Measurements from ENCODE around the gene CLPTM1L.
"Not testable (repeated sequence)": the region's sequence is repeated elsewhere in the genome, so short reads cannot be mapped to it uniquely, and the experiment has no call there.

CLPTM1L gene

DNA sequence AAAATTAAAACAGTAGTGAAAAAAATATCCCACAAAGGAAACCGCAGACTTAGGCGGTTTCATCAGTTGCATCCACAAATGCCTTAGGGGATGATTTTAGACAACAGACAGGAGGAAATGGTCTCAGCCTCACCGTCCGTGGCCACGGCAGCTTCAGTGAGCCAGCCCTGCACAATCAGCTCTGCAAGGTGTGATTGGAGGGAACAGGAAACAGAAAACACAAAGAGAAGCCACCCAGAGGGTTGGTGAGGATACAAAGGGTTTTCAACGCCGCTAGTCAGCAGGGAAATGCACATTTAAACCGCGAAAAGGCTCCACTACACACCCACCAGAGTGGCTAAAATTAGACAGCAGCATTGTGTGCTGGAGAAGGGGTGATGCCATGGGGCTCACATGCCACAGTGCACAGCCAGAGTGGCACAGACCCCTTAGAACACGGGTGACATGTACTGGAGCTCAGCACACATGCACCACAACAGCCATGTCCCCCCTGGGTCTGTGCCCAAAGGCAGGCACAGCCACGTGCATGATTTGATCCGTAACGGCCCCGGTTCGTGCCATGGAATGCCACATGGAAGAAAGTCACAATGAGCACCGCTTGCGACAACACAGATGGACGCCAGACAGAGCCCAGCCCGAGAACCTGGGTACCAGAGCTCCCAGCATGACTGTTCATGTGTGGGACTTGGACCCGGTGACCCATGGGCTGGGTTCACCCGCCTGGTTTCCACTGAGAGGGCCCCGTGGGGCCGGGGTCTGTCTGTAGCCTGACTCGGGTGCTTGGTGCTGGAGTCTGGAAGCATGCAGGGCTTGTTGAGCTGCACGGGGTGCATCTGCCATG is 31.7 kb downstream of the CLPTM1L start:
- DNase-seq, result no peak

DNA sequence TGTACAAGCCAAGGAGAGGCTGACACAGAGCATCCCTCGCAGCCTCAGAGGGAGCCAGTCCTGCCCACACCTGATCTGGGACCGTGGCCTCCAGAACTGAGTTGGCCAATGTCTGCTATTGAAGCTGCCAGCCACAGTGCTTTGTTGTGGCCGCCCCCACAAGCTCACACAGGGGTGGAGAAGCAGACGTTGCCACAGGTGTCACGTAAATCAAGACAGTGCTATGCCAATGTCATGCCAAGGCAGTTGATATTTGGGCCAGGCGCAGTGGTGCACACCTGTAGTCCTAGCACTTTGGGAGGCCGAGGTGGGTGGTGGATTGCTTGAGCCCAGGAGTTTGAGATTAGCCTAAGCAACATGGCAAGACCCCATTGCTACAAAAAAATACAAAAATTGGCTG is 32.7 kb downstream of the CLPTM1L start:
- DNase-seq, result no peak

DNA sequence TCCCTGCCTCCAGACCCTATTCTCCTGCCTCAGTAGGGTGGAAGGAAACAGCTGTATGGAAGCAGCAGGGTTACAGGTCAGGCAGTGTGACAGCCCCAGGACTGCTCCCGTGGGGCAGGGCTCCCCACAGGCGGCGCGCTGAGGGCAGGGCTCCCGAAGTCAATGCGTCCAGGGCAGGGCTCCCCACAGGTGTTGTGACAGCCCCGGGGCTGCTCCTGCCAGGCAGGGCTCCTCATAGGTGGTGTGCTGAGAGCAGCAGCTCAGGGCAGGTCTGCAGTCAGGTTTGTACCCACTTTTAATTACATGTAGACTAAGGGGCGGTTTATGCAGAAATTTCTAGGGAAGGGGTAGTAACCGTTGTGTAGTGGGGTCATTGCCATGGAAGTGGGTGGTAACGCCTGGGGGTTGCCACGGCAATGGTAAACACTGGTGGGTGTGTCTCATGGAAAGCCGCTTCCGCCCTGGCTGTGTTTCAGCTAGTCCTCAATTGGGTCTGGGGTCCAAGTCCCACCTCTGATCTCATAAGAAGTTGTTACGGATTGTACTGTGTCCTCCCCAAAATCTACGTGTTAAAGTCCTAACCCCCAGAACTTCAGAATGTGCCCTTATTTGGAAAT is 33.4 kb downstream of the CLPTM1L start:
- DNase-seq, result no peak

- DNase-seq, result no peak
Observed at GRCh38 chr5:1310118-1310517, 34.8 kb downstream of the CLPTM1L start.

- DNase-seq, result no peak
Observed at GRCh38 chr5:1304033-1304432, 40.9 kb downstream of the CLPTM1L start.

GRCh38 chr5:1302258-1302657 is 42.6 kb downstream of the CLPTM1L start:
- DNase-seq, result no peak

- no peak for DNase-seq
Observed at GRCh38 chr5:1300581-1301083, 44.3 kb downstream of the CLPTM1L start.

GRCh38 chr5:1299961-1300360 is 44.9 kb downstream of the CLPTM1L start:
- no peak for DNase-seq

GRCh38 chr5:1299511-1299850 is 45.4 kb downstream of the CLPTM1L start:
- DNase-seq, result no peak

- DNase-seq, result no peak
Observed at GRCh38 chr5:1298723-1299510, 46.0 kb downstream of the CLPTM1L start.

DNA sequence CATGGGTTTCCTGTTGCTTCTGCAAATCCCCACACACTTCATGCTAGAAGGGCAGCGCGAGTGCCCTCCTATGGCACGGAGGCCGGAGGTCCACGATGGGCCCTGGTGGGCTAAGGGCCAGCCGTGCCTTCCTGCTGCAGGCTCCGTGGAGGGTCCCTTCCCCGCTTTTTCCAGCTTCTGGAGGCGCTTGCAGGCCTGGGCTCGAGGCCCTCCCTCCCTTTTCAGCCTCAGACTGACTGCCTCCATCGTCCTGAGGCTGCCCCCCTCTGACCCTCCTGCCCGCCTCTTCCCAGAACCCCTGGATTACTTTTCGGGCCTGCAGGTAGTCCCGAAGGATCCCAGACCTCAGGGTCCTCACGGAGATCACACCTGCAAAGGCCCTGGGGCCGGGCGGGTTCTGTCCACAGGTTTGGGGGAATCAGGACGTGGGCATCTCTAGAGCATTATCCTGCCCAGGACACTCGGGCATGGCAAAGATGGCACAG is 46.8 kb downstream of the CLPTM1L start:
- DNase-seq, result no peak

GRCh38 chr5:1297243-1297642 is 47.7 kb downstream of the CLPTM1L start:
- DNase-seq, result no peak

DNA sequence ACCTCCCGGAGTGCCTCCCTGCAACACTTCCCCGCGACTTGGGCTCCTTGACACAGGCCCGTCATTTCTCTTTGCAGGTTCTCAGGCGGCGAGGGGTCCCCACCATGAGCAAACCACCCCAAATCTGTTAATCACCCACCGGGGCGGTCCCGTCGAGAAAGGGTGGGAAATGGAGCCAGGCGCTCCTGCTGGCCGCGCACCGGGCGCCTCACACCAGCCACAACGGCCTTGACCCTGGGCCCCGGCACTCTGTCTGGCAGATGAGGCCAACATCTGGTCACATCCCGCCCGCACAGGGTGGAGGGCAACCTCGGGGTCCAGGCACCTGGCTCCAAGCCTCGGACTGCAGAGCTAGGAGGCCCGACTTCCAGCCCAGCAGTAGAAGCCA is 49.3 kb downstream of the CLPTM1L start:
- no peak for DNase-seq

DNA sequence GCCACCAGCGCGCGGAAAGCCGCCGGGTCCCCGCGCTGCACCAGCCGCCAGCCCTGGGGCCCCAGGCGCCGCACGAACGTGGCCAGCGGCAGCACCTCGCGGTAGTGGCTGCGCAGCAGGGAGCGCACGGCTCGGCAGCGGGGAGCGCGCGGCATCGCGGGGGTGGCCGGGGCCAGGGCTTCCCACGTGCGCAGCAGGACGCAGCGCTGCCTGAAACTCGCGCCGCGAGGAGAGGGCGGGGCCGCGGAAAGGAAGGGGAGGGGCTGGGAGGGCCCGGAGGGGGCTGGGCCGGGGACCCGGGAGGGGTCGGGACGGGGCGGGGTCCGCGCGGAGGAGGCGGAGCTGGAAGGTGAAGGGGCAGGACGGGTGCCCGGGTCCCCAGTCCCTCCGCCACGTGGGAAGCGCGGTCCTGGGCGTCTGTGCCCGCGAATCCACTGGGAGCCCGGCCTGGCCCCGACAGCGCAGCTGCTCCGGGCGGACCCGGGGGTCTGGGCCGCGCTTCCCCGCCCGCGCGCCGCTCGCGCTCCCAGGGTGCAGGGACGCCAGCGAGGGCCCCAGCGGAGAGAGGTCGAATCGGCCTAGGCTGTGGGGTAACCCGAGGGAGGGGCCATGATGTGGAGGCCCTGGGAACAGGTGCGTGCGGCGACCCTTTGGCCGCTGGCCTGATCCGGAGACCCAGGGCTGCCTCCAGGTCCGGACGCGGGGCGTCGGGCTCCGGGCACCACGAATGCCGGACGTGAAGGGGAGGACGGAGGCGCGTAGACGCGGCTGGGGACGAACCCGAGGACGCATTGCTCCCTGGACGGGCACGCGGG is 49.9 kb downstream of the CLPTM1L start, which contains the start of gene TERT:
Gene TERT (minus strand): TSS at position 234 of the 815 bp plus-strand sequence. CDS start 79 bp downstream, at position 155.
- DNase-seq, result no peak

DNA sequence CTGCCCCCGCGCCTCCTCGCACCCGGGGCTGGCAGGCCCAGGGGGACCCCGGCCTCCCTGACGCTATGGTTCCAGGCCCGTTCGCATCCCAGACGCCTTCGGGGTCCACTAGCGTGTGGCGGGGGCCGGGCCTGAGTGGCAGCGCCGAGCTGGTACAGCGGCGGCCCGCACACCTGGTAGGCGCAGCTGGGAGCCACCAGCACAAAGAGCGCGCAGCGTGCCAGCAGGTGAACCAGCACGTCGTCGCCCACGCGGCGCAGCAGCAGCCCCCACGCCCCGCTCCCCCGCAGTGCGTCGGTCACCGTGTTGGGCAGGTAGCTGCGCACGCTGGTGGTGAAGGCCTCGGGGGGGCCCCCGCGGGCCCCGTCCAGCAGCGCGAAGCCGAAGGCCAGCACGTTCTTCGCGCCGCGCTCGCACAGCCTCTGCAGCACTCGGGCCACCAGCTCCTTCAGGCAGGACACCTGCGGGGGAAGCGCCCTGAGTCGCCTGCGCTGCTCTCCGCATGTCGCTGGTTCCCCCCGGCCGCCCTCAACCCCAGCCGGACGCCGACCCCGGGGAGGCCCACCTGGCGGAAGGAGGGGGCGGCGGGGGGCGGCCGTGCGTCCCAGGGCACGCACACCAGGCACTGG is 50.6 kb downstream of the CLPTM1L start:
- no peak for DNase-seq

- no peak for DNase-seq
Observed at GRCh38 chr5:1293416-1294205, 51.3 kb downstream of the CLPTM1L start.

DNA sequence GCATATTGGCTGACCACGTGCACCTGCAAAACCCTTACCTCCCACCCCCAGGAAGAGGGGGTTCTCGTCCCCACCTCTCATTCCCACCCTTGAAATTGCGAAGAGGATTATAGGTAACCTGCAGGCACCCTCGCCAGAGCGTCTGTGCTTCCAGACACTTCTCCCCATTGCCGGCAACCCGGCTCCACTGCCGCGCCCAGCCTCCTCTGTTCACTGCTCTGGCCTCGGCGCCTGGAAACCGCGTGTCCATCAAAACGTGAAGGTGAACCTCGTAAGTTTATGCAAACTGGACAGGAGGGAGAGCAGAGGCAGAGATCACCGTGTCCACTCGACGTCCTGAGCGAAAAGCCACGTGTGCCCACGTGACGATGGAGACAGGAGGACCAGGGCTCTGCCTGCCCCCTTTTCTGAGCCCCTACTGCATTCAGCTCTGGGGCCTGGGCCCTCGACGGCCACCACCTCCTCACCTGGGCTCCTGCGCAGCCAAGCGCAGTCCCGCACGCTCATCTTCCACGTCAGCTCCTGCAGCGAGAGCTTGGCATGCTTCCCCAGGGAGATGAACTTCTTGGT is 52.0 kb downstream of the CLPTM1L start:
- DNase-seq, result no peak

DNA sequence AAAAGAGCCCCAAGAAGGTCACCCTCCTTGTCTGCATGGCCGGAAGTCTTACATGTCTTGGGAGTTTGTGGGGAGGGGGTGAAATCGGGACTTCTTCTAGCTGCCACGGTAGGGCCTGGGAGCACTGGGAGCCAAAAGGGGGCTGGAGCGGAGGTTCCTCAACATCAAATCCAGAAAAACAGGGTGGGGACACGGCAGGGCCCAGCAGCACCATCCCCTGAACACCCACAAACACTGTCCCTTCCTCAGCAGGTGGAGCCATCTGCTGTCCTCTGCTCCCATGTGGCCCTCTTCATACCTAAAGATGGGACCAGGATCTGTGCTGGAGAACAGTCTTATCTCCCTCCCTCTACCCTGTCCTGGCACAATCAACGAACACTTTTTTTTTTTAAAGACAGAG is 52.8 kb downstream of the CLPTM1L start:
- DNase-seq, result peak; percentile 33

DNA sequence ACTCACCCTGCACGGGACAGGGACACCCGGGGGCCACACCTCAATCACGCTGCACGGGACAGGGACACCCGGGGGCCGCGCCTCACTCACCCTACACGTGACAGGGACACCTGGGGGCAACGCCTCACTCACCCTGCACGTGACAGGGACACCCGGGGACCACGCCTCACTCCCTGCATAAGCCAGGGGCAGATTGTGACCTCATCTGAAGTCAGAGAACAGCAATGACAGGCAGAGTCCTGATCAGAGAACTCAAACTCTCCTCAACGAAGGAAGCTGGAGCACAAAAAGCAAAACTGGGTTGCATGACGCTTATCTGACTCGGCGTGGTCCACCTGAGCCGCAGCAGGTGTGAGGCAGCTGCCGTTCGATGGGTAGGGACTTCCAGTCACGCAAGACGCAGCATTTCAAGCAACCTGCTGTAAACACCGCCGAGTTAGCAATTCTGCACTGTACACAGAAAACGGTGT is 53.3 kb downstream of the CLPTM1L start:
- DNase-seq, result peak; percentile 59

GRCh38 chr5:1290956-1291355 is 53.9 kb downstream of the CLPTM1L start:
- not testable (repeated sequence) for DNase-seq

DNA sequence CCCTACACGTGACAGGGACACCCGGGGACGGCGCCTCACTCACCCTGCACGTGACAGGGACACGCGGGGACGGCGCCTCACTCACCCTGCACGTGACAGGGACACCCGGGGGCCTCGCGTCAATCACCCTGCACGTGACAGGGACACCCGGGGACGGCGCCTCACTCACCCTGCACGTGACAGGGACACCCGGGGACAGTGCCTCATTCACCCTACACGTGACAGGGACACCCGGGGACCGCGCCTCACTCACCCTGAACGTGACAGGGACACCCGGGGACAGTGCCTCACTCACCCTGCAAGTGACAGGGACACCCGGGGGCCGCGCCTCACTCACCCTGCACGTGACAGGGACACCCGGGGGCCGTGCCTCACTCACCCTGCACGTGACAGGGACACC is 55.3 kb downstream of the CLPTM1L start:
- not testable (repeated sequence) for DNase-seq

Data from SHP77 treated with DMSO at 0.1 percent for 48 hours (cell line).